Dermis blood vessel endothelial cell (primary cell): ENCODE results near the gene BMERB1. TPM values are rescaled to one million over a fixed set of nuclear protein-coding genes. Genes with fewer than 3 reads are reported as not detected.
"Not testable (repeated sequence)": the region's sequence is repeated elsewhere in the genome, so short reads cannot be mapped to it uniquely, and the experiment has no call there.

Experiments used
- DNase-seq: peaks from one replicate; pipeline ENCODE4 v3.0.0; 2010
- total RNA-seq: library from RNA; depleted of rRNA; stranded (reverse); fragments of >200 nt; gene quantifications from 2 replicates; pipeline ENCODE4 v1.2.3, GENCODE V29; 2014

The BMERB1 gene
- total RNA-seq, 1 donor from 2014 or later, result 12.6 TPM

DNA sequence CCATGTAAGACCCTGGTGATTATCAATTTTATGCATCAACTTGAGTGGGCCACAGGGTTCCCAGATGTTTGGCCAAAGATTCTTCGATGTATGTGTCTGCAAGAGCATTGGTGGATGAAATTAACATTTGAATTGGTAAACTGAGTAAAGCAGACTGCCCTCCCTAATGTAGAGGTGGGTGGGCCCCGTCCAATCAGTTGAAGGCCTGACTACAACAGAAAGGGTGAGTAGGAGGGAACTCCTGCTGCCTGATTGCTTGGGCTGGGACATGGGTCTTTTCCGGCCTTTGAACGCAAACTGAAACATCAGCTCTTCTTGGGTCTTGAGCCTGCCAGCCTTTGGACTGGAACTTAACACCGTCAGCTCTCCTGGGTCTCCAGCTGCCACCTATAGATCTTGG lies 90.6 kb downstream of the BMERB1 start:
- DNase-seq, result no peak

DNA sequence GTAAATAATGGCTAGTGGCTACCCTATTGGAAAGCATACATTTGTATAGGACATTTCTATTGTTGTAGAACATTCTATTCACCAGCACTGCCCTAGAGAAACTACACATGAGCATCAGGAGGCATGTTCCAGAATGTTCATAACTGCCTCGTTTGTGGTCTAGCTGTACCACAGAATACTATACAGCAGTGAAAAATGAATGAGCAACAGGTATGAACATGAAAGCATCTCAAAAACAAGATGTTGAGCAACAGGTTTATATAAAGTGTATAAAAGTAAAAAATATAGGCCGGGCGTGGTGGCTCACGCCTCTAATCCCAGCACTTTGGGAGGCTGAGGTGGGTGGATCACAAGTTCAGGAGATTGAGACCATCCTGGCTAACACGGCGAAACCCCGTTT lies 91.7 kb downstream of the BMERB1 start:
- no peak for DNase-seq

DNA sequence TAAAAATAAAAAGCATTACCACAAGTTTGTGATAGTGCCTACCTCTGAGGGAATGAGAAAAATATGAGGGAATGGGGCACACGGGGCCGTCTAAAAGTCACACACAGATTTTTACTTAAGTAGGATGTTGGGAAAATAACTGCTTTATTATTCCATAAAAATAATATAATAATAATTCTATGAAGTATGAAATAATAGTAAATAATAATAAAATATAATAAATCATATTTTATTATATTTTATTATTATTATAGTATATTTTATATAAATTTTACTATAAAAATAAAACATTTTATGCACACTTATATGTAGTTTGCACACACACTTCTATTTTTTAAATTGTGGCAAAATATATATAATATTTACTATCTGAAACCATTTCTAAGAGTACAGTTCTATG lies 92.3 kb downstream of the BMERB1 start:
- no peak for DNase-seq

DNA sequence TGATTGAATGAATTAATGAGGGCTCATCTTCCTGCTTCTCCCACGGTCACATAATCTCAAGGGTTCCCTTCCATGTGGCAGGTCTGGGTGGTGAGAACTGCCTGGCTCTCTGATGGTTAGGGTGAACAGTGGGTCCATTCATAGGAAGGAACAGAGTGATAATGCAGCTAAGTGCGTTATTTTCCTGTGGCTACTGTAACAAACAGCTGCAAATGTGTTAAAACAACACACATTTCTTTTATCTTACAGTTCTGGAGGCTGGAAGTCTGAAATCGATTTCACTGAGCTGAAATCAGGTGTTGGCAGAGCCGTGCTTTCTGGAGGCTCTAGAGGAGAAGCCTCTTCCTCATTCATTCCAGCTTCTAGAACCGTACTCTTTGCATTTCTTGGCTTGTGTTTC lies 95.3 kb downstream of the BMERB1 start:
- DNase-seq, result no peak

DNA sequence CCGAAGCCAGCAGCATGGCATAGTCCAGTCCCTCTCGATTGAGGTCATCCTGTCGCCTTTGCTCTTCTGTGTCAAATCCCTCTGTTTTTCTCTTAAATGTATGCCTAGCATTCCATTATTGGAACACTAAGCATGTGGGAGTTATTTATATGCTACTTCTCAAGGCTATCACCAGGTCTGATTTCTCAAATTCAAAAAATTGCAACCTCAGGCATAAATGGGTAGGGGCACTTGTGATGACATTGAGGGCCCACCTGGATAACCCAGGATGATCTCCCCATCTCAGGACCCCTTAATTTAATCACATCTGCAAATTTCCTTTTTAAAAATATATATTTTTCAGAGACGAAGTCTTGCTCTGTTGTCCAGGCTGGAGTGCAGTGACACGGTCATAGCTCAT lies 95.7 kb downstream of the BMERB1 start:
- no peak for DNase-seq

DNA sequence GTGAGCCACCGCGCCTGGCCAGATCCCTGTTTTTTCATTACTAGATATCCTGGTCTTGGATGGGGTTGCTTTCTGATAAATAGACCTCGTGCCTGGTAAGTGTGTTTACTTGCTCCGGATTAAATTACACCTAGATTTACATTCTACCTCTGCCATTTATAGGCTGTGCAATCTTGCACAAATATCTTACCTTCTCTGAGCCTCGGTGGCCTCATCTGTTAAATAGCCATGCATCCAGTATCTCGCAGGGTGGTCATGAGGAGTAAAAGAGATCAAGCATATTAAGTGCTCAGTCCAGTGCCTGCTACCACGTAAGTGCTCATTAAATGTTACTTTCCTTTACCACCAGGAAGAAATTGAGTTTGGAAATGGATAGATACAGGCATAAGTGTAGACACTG lies 98.4 kb downstream of the BMERB1 start:
- no peak for DNase-seq

DNA sequence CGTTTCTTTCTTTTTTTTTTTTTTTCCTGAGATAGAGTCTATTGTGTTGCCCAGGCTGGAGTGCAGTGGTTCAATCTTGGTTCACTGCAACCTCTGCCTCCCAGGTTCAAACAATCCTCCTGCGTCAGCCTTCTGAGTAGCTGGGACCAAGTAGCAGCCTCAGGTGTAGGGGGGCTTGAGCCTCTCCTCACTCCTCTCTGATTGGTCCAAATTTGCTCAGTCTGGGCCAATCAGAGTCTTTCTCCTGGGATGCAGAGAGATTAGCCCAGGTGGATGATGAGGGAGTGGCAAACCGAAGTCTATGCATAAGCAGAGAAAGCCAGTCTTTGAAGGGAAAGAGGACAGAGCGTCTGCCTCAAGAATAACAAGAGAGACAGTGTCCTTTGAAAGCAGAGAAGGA lies 99.0 kb downstream of the BMERB1 start:
- DNase-seq, result no peak

DNA sequence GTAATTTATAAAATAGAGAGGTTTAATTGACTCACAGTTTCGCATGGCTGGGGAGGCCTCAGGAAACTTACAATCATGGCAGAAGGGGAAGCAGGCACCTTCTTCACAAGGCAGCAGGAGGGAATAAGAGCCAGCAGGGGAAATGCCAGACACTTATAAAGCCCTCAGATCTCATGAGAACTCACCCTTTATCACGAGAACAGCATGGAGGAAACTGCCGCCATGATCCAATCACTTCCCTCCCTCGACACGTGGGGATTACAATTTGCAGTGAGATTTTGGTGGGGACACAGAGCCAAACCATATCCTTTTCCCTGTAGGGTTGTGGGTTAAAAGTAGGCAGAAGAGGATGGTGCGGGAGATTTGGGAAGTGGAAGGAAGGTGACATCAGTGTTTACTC lies 101.4 kb downstream of the BMERB1 start:
- DNase-seq, result no peak

DNA sequence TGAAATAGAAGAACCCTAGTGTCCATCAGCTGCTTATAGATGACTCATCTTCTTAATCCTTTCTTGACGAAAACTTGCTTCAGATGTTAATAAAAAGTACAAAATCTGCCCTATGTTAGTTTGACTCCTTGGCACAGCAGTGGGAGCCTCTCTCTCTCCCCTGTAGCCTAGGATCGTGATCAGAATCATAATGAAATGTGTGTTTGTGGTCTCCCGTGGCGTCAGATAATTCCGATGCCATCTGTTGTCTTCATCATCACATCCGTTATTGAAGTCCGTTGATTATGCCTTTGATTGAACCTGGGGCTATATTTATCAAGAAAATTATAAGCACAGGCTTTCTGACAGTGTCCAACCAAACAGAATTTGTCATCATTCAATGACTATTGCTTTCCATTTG lies 102.5 kb downstream of the BMERB1 start:
- no peak for DNase-seq

DNA sequence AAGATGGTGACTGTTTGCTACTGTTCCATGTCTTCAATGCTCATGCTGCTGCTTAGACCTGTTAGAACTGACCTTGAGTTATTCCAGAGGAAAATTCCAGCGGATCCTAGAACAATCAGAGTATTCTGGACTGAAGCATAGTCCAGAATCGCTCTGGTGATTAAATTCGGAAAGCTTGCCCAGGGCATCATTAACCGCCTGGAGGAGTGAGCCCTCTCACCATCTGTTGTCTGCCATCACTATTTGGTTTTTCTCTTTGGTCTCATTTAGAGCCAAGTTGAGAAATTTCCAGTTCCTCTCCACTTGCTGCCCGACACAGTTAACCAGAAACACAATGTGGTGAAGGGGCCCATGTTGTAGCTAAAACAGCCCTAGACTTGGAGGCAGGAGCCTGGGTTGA lies 104.1 kb downstream of the BMERB1 start:
- DNase-seq, result no peak

DNA sequence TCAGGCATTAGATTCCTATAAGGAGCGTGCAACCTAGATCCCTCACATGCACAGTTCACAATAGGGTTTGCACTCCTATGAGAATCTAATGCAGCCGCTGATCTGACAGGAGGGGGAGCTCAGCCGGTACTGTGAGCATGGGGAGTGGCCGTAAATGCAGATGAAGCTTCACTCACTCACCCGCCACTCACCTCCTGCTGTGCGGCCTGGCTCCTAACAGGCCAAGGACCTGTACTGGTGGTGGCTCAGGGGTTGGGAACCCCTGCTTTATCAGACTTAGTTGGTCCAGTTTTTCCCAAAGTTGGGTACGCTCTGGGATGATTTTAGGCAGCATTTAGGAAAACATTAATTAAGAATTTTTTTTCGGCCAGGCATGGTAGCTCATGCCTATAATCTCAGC lies 104.8 kb downstream of the BMERB1 start:
- no peak for DNase-seq

DNA sequence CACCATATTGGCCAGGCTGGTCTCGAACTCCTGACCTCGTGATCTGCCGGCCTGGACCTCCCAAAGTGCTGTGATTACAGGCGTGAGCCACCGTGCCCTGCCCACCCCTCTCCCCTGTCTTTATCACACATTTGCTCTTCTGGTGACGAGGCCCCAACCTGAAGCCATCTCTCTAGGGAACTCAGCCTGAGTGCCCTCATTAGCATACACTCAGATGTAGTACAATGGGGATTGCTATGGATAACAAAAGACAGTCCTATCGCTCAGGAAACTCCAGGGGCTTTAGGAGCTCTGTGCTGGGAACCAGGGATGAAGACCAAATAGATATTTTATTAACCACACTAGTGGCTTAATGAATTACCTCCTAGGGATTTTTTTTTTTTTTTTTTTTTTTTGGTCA lies 107.9 kb downstream of the BMERB1 start:
- no peak for DNase-seq

DNA sequence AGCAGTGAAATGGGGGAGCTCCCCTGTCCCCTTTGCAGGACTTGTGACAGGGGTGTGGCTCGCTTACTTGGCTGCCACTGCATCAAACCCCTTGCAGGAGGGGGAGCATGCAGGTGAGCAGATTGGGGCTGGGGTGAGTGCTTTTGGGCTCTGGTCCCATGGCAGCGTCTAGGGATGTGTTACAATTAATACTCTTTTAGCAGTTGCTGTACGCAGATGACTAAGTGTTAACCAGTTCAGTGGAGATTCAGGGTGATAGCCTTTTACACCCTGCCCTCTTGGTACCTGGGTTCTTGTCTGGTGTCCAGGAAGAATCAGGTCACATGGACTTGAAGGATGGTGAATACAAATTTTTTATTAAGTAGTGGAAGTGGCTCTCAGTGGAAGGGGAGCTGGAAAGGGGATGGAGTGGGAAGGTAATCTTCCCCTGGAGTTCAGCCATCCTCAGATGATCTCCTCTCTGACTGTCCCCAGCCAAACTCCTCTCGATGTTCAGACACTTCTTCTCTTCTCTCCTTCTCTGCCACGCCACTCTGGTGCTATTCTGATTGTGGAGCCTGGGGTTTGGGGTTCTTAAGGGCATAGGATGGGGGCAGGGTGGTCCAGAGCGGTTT lies 108.5 kb downstream of the BMERB1 start:
- DNase-seq, result no peak

DNA sequence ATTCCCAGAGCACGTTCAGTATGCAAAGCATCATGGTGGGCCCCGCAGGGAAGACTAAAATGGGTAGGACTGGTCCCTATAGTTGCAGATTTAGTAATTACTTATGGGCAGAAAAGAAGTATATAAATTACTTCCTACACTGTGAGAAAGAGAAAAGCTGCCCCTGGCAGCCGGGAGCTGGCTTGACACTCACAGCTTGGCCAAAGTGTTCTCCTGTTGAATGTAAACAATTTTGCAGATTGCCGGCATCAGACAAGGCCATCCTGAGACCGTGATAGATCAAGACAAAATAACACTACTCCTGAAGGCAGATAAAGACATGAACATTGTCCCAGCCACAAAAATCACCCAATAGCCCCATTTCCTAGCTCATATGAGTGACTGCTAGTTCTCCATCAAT lies 110.0 kb downstream of the BMERB1 start:
- no peak for DNase-seq

DNA sequence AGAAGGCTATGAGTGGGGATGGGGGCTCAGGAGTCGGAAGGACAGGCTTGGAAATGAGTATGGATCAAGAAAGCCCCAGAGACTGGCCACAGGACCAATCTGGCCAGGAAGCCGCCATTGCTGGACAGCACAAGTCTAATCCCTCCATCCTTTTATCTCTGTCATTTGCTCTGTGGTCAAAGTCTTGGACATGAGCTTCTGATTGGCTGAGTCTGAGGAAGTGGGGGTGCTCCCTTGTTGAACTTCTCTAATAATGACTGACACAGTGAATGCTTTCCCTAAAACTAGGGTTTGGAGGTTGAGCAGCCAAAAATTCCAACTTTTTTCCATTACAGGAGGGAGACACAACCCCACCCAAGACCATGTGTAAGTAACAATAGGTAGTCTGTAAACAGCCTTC lies 111.2 kb downstream of the BMERB1 start:
- DNase-seq, result no peak

DNA sequence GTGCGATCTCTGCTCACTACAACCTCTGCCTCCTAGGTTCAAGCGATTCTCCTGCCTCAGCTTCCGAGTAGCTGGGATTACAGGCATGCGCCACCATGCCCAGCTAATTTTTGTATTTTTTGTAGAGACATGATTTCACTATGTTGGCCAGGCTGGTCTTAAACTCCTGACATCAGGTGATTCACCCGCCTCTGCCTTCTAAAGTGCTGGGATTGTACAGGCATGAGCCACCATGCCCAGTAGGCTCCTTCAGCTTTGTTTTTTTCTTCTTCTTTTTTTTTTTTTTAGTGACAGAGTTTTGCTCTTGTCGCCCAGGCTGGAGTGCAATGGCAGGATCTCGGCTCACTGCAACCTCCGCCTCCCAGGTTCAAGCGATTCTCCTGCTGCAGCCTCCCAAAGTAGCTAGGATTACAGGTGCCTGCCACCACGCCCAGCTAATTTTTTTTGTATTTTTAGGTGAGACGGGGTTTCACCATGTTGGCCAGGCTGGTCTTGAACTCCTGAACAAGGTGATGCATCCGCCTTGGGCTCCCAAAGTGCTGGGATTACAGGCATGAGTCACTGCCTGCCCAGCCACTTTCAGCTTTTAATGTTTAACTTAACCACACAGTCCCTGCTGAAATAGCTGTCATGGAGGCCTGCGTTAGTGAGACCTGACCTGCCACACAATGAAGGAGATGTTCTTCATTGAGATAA lies 112.8 kb downstream of the BMERB1 start:
- not testable (repeated sequence) for DNase-seq

DNA sequence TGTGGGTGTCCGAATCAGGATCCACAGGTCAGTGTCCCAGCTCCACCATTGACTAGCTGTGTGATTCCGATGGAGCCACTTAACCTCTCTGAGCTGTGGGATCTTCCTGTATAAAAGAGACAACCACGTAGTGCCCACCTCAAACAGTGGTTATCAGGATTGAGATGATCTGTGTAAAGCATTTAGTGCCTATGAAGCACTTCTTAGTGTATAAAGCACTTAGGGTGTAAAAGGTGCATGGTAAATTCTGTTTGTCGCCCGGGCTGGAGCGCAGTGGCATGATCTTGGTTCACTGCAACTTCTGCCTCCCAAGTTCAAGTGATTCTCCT lies 113.3 kb downstream of the BMERB1 start:
- DNase-seq, result no peak

DNA sequence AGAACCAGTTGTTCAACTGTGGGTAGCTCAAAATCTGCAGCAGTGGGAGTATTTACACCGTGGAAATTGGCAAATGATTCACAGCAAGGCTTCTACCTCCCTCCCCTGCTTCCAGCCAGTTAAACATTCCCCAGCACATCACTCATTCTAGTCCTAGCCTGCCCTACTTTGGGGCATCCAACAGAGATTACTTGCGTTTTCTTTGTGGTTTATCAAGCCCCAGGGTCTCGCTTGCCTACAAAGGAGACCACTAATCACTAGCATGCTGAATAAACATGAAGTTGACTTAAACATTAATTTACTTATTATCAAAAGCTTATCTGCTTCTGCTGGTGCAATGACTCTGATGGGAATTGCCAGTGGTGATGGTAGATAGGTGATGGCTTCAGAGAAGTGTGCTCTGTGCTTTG lies 114.1 kb downstream of the BMERB1 start:
- DNase-seq, result no peak

DNA sequence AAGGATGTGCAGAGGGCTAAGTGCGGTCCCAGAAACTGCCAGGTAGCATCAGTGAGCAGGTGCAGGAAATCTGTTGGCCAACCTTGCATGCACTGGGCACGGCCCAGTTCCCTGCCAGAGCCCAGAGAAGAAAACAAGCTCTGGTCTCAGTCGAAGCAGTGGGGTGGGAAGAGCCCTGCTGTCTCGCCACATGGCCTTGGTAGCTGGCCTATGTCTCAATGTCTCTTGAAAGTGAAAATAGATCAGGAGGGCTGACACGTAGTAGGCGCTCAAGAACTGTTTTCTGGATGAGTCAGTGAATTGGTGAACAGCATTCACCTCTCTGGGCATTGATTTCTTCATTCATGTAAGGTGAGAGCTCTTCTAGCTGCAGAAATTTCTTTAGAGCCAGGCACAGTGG lies 118.1 kb downstream of the BMERB1 start:
- DNase-seq, result no peak

DNA sequence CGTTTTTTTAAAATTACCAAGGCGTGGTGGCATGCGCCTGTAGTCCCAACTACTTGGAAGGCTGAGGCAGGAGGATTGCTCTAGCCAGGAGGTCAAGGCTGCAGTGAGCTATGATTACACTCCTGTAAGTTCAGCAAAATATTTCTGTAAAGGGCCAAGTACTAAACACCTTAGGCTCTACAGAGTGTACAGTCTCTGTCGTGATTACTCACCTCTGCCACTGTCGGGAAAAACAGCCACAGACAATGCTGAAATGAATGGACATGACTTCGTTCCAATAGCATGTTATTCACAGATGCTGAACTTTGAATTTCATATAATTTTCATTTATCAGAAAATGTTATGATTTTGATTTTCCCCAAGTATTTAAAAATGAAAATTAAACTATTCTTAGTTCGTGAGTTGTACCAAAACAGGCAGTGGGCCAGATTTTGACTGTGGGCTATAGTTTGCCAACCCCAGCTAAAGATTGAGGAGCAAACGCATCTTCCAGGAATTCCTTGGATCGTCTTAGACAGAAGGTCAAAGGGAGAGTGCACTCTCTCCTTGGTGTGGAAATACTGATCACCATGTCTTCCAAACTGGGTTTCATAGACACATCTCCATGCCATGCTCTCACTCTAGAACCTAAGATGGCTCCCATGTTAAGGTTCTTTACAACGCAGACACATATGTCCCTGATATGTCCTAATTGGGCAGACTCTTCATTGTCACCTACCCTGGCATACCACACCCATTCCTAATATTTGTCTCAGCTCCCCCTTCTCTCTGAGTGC lies 119.1 kb downstream of the BMERB1 start:
- no peak for DNase-seq

DNA sequence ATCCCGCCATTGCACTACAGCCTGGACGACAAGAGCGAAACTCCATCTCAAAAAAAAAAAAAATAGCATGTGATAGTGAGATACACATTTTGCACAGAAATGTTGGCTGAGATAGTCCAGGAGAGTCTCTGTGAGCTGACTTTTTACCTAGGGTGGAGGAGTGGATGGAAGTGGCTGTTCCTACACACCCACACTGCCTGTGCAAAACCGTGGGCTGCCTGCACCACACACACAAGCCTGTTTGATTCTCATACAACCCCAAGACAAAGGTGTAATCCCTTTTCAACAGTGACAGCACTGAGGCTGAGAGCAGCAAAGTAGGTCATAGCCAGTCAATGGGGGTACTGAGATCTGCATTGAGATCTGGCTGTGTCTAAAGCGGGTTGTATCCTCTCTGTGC lies 121.7 kb downstream of the BMERB1 start:
- DNase-seq, result no peak

DNA sequence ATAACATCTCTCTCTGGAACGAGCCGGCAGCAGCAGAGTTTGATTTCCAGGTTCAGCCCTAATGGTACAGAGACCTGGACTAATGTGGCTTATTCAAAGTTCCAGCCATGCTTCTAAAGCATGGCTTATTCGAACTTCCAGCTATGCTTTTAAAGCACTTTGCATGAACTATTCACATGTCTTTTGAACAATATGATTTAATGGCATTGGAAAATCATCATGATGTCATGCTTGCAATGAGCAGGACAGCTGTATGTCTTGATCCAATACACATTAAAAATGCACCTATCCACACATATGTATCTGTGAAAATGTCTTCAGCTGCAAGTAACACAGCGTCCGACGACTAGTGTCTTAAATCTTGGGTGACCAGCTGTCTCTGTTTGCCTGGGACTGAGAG lies 122.9 kb downstream of the BMERB1 start:
- DNase-seq, result no peak

DNA sequence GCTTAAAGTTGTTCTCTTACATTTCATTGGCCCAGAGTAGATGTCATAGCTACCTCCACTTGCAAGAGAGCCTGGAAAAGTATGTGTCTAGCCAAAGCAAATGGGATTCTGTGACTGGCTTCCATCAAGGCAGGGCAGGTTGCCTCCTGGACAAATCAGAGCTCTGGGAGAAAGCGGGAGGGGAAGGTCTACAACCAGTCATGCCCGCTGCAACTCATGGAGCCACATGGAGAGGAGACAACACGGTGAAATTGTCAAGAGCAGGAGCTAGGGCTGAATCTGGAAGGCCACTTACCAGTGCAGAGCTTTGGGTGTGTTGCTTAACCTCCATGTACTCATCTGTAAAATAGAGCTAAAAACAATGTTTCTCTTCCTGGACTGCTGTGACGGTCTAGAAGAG lies 124.8 kb downstream of the BMERB1 start:
- DNase-seq, result no peak

DNA sequence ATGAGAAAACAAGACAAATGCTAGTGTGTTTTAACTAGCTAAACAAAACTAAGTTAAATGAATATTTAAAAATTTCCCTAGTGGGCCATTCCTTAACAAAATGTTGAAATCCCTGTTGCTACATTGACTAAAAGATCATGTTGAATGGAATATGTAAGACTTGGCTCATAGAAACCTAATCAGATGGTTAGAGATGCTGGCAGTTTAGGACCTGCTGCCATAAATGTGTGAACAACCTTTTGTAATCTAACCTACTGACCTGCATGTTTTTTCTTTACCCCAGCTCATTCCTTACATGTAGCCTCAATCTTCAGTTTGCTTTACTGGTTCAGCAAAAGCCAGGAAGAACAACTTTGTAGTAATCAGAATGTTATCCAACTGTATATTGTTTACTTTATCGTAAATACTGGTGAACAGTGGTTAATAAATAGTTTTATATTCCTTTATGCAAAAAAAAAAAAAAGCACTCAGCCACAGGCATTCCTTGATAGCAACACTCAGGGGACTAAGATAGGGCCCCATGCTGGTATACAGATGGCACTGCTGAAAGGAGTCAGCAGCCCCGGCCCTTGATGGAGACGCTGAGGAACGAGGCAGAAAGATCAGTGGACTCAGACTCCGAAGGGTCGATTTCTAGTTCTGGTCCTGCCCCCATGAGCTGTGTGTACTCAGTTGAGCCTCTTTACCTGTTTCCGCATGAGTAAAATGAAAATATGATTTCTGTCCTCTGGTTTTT lies 130.4 kb downstream of the BMERB1 start:
- DNase-seq, result no peak
